PC-3 (cell line): Measurements from ENCODE around the gene NTN3. TPM values are rescaled to one million over a fixed set of nuclear protein-coding genes. Genes with fewer than 3 reads are reported as not detected.

Source experiments
- ATAC-seq: fragments of 200-7000 bp; cut with Tn5 transposase; 2 replicates; pipeline ENCODE4 v1.9.1; 2020; ENCODE audit warnings: mild to moderate bottlenecking, moderate library complexity
- BruUV-seq: library from RNA; stranded (reverse); fragments of 400-500 nt; replicated peaks from 2 replicates; lab custom pipeline; 2021; lab: Mats Ljungman, UMichigan
- CTCF ChIA-PET: fragments of 300-600 bp; sonication (Branson Sonifier 250); formaldehyde crosslinking; loops from one replicate; lab custom pipeline; 2022; ENCODE audit warnings: antibody characterized with exemption; lab: Charles Lee
- POLR2A ChIA-PET: fragments of 300-600 bp; sonication (Branson Sonifier 250); formaldehyde crosslinking; loops from one replicate; lab custom pipeline; 2022; ENCODE audit warnings: antibody characterized with exemption; ENCODE audit not compliant: unreplicated experiment; lab: Charles Lee
- DNase-seq: peaks from one replicate; pipeline ENCODE4 v3.0.0-alpha.2; 2015
- H2AFZ ChIP-seq: fragments of 300-600 bp; sonication (generic); 2 replicates; pipeline ENCODE4 v1.6.0; 2016; ENCODE audit warnings: antibody characterized with exemption, low read length
- H3F3A ChIP-seq: fragments of 300-600 bp; sonication (generic); one replicate; pipeline ENCODE4 v1.6.0; 2017; ENCODE audit warnings: antibody characterized with exemption, low read length, control low read depth, mild to moderate bottlenecking; ENCODE audit not compliant: unreplicated experiment
- H3K27ac ChIP-seq: fragments of 300-600 bp; sonication (generic); 2 replicates; pipeline ENCODE4 v1.5.1; 2016; ENCODE audit warnings: mild to moderate bottlenecking, low read length
- H3K27me3 ChIP-seq: fragments of 300-600 bp; sonication (generic); 2 replicates; pipeline ENCODE4 v1.6.1; 2016; ENCODE audit warnings: low read length, mixed read lengths
- H3K36me3 ChIP-seq: fragments of 300-600 bp; sonication (generic); 2 replicates; pipeline ENCODE4 v1.6.1; 2016; ENCODE audit warnings: low read depth, mixed run types, low read length, mixed read lengths
- H3K4me1 ChIP-seq: fragments of 300-600 bp; sonication (generic); 2 replicates; pipeline ENCODE4 v1.5.1; 2016; ENCODE audit warnings: low read length; ENCODE audit not compliant: insufficient read depth
- H3K4me2 ChIP-seq: fragments of 300-600 bp; sonication (generic); 2 replicates; pipeline ENCODE4 v1.6.0; 2016; ENCODE audit warnings: low read length
- H3K4me3 ChIP-seq: fragments of 300-600 bp; sonication (generic); 2 replicates; pipeline ENCODE4 v1.5.1; 2016; ENCODE audit warnings: mild to moderate bottlenecking, low read length, mixed read lengths
- H3K79me2 ChIP-seq: fragments of 300-600 bp; sonication (generic); 2 replicates; pipeline ENCODE4 v1.6.1; 2017; ENCODE audit warnings: low read length, mixed read lengths
- H3K9ac ChIP-seq: fragments of 300-600 bp; sonication (generic); 2 replicates; pipeline ENCODE4 v1.6.0; 2016; ENCODE audit warnings: mild to moderate bottlenecking, low read length
- H3K9me2 ChIP-seq: fragments of 300-600 bp; sonication (generic); replicated peaks from 2 replicates; pipeline ENCODE4 v1.6.1; 2016; ENCODE audit warnings: mixed run types, low read length, mixed read lengths
- H3K9me3 ChIP-seq: fragments of 300-600 bp; sonication (generic); 2 replicates; pipeline ENCODE4 v1.6.1; 2016; ENCODE audit warnings: low read length, mixed read lengths
- H4K20me1 ChIP-seq: fragments of 300-600 bp; sonication (generic); 2 replicates; pipeline ENCODE4 v1.6.1; 2016; ENCODE audit warnings: low read length, mixed read lengths
- CTCF ChIP-seq: fragments of 300-600 bp; sonication (generic); conservative IDR thresholded peaks from 2 replicates; pipeline ENCODE4 v1.5.1; 2017; ENCODE audit warnings: antibody characterized with exemption, low read depth, mild to moderate bottlenecking, low read length
- EZH2 ChIP-seq: fragments of 300-600 bp; sonication (generic); IDR thresholded peaks from one replicate; pipeline ENCODE4 v1.6.1; 2017; ENCODE audit warnings: antibody characterized with exemption, mild to moderate bottlenecking, low read length; ENCODE audit not compliant: unreplicated experiment
- EZH2phosphoT487 ChIP-seq: fragments of 300-600 bp; sonication (generic); IDR thresholded peaks from 2 replicates; pipeline ENCODE4 v1.6.1; 2018; ENCODE audit warnings: mild to moderate bottlenecking, antibody characterized with exemption, low read length, borderline replicate concordance
- intact Hi-C: fragments of 100-400 bp; cut with micrococcal nuclease; formaldehyde crosslinking; loops from 2 replicates; pipeline ENCODE4 v1.9.0; 2023
- total RNA-seq: library from RNA; depleted of rRNA; stranded (reverse); fragments of >200 nt; gene quantifications from 2 replicates; pipeline ENCODE4 v1.2.3, GENCODE V29; 2014

Gene NTN3
- total RNA-seq, 1 experiment from 2014 or later: not detected

- Histone ChIP-seq H3K4me3 (no peak overlapping the region), H3K9ac (no peak overlapping the region), H3K4me2 (no peak overlapping the region), H4K20me1 (no peaks in the 10 kb centered on the region), H3K27me3 (no peaks in the 10 kb centered on the region), H3K27ac (no peak overlapping the region), H3K9me3 (no peaks in the 10 kb centered on the region), H3K36me3 (no peaks in the 10 kb centered on the region), H3K4me1 (no peaks in the 10 kb centered on the region), H2AFZ (no peak overlapping the region), H3F3A (no peaks in the 10 kb centered on the region), H3K79me2 (no peaks in the 10 kb centered on the region), H3K9me2 (no peaks in the 10 kb centered on the region)
- TF ChIP-seq EZH2 (no peak), CTCF (no peak), EZH2phosphoT487 (no peak)
- CTCF ChIA-PET: no interaction called here
- intact Hi-C loops: no loop called here
- no peak for ATAC-seq
- no TSS peak for BruUV-seq
- POLR2A ChIA-PET: no interaction called here
- DNase-seq: no peak
Observed at GRCh38 chr16:2490190-2491105, 19.4 kb downstream of the NTN3 start.

GRCh38 chr16:2492292-2492691, 21.2 kb downstream of the NTN3 start:
- no peaks in the 10 kb centered on the region for H3K9me3 ChIP-seq
- DNase-seq: no peak
- no peak overlapping the region for H2AFZ ChIP-seq
- no peak overlapping the region for H3K4me3 ChIP-seq
- H4K20me1 ChIP-seq: no peaks in the 10 kb centered on the region
- no peak overlapping the region for H3K4me2 ChIP-seq
- TF ChIP-seq EZH2 (no peak), CTCF (no peak), EZH2phosphoT487 (no peak)
- H3K4me1 ChIP-seq: no peaks in the 10 kb centered on the region
- H3K27ac ChIP-seq: no peak overlapping the region
- CTCF ChIA-PET: no interaction called here
- no peak for ATAC-seq
- no TSS peak for BruUV-seq
- no peaks in the 10 kb centered on the region for H3K27me3 ChIP-seq
- H3F3A ChIP-seq: no peaks in the 10 kb centered on the region
- no peaks in the 10 kb centered on the region for H3K36me3 ChIP-seq
- H3K9me2 ChIP-seq: no peaks in the 10 kb centered on the region
- POLR2A ChIA-PET: no interaction called here
- intact Hi-C loops: no loop called here
- no peak overlapping the region for H3K9ac ChIP-seq
- H3K79me2 ChIP-seq: no peaks in the 10 kb centered on the region

GRCh38 chr16:2493605-2494004, 22.5 kb downstream of the NTN3 start:
- no peak overlapping the region for H3K4me3 ChIP-seq
- H4K20me1 ChIP-seq: no peaks in the 10 kb centered on the region
- H3K36me3 ChIP-seq: no peaks in the 10 kb centered on the region
- no peak overlapping the region for H3K4me2 ChIP-seq
- H3K9ac ChIP-seq: no peak overlapping the region
- BruUV-seq: no TSS peak
- H3K9me3 ChIP-seq: no peaks in the 10 kb centered on the region
- H2AFZ ChIP-seq: no peak overlapping the region
- H3K79me2 ChIP-seq: no peaks in the 10 kb centered on the region
- H3K9me2 ChIP-seq: no peaks in the 10 kb centered on the region
- no peak for DNase-seq
- ChIA-PET CTCF (no interaction called here), POLR2A (no interaction called here)
- H3K4me1 ChIP-seq: no peaks in the 10 kb centered on the region
- TF ChIP-seq EZH2phosphoT487 (no peak), EZH2 (no peak), CTCF (no peak)
- no peaks in the 10 kb centered on the region for H3F3A ChIP-seq
- no peak for ATAC-seq
- intact Hi-C loops: no loop called here
- H3K27me3 ChIP-seq: no peaks in the 10 kb centered on the region
- no peak overlapping the region for H3K27ac ChIP-seq
